ENCODE measurements around the gene PRSS12. TPM values are rescaled to one million over a fixed set of nuclear protein-coding genes. Genes with fewer than 3 reads are reported as not detected.

PRSS12 gene
- total RNA-seq, 1 experiment from 2014 or later = 14.1 TPM

GRCh38 chr4:118357601-118358000 lies 4.8 kb upstream of the PRSS12 start:
- H3K36me3 Mint-ChIP-seq = no peaks in the 10 kb centered on the region
- peaks cover 3% of the 10 kb centered on the region; the same call in 1 of the 2 replicates for H3K9me3 Mint-ChIP-seq
- H3K27me3 Mint-ChIP-seq (ENCODE audit: low read depth) = peaks cover 16% of the 10 kb centered on the region
- no peak overlapping the region for H3K27ac Mint-ChIP-seq
- H3K4me1 Mint-ChIP-seq = peaks cover 38% of the 10 kb centered on the region
- ATAC-seq = no peak
- ChIA-PET POLR2A (no interaction called here), CTCF (interaction anchor here (0.9 to 1.5 kb wide), 3 partner anchors 10 to 66 kb away, joined by 3 to 4 read pairs (median 3); no protein-coding TSS in a partner anchor)
- no peak for DNase-seq (ENCODE audit: low spot score)
- no peak overlapping the region for H3K4me3 Mint-ChIP-seq
- TF ChIP-seq RORB (CRISPR knock-in tag; IDR thresholded peaks at IDR 0.05) (no peak), CTCF (IDR thresholded peaks at IDR 0.05) (no peak), PRRX2 (CRISPR knock-in tag; IDR thresholded peaks at IDR 0.05) (no peak), MYBL2 (CRISPR knock-in tag; IDR thresholded peaks at IDR 0.05) (no peak), TCF7 (CRISPR knock-in tag; IDR thresholded peaks at IDR 0.05; ENCODE audit: low read depth) (no peak), PRDM15 (CRISPR knock-in tag; IDR thresholded peaks at IDR 0.05) (no peak), IRF2 (CRISPR knock-in tag; IDR thresholded peaks at IDR 0.05; ENCODE audit: borderline replicate concordance, low read depth) (no peak), JUN (CRISPR knock-in tag; IDR thresholded peaks at IDR 0.05) (no peak)
- TF ChIP-seq, protein P1, sequence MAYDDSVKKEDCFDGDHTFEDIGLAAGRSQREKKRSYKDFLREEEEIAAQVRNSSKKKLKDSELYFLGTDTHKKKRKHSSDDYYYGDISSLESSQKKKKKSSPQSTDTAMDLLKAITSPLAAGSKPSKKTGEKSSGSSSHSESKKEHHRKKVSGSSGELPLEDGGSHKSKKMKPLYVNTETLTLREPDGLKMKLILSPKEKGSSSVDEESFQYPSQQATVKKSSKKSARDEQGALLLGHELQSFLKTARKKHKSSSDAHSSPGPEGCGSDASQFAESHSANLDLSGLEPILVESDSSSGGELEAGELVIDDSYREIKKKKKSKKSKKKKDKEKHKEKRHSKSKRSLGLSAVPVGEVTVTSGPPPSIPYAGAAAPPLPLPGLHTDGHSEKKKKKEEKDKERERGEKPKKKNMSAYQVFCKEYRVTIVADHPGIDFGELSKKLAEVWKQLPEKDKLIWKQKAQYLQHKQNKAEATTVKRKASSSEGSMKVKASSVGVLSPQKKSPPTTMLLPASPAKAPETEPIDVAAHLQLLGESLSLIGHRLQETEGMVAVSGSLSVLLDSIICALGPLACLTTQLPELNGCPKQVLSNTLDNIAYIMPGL (CRISPR knock-in tag; IDR thresholded peaks at IDR 0.05) = no peak
- TF ChIP-seq, protein P2, sequence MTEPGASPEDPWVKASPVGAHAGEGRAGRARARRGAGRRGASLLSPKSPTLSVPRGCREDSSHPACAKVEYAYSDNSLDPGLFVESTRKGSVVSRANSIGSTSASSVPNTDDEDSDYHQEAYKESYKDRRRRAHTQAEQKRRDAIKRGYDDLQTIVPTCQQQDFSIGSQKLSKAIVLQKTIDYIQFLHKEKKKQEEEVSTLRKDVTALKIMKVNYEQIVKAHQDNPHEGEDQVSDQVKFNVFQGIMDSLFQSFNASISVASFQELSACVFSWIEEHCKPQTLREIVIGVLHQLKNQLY (CRISPR knock-in tag; IDR thresholded peaks at IDR 0.05) = no peak

- peaks cover 1% of the 10 kb centered on the region; the same call in 1 of the 2 replicates for H3K9me3 Mint-ChIP-seq
- H3K4me1 Mint-ChIP-seq = peaks cover 31% of the 10 kb centered on the region
- H3K27me3 Mint-ChIP-seq (ENCODE audit: low read depth) = peaks cover 20% of the 10 kb centered on the region
- DNase-seq (ENCODE audit: low spot score) = no peak
- H3K27ac Mint-ChIP-seq = no peak overlapping the region
- no peaks in the 10 kb centered on the region for H3K36me3 Mint-ChIP-seq
- CTCF ChIA-PET = interaction anchor here (0.9 kb wide), 1 partner anchor 67 kb away, joined by 3 read pairs; no protein-coding TSS in a partner anchor
- ATAC-seq = no peak
- H3K4me3 Mint-ChIP-seq = no peak overlapping the region
- POLR2A ChIA-PET = no interaction called here
- TF ChIP-seq ZNF281 (CRISPR knock-in tag; IDR thresholded peaks at IDR 0.05) (no peak), EMX1 (CRISPR knock-in tag; IDR thresholded peaks at IDR 0.05) (no peak), CREB1 (CRISPR knock-in tag; IDR thresholded peaks at IDR 0.05) (no peak), CTCF (IDR thresholded peaks at IDR 0.05) (no peak), FOXK1 (CRISPR knock-in tag; IDR thresholded peaks at IDR 0.05) (no peak)
Observed at GRCh38 chr4:118356731-118357130, 3.9 kb upstream of the PRSS12 start.

All from WTC11 (cell line).